HCT116 (cell line): ENCODE measurements around the gene BTBD9. TPM values are rescaled to one million over a fixed set of nuclear protein-coding genes. Genes with fewer than 3 reads are reported as not detected.

ENCODE experiments used
- ATAC-seq: fragments of 200-7000 bp; cut with Tn5 transposase; 2 replicates; pipeline ENCODE4 v1.9.1; 2020; ENCODE audit warnings: mild to moderate bottlenecking, moderate library complexity
- BruUV-seq: library from RNA; stranded (reverse); fragments of 400-500 nt; replicated peaks from 2 replicates; lab custom pipeline; 2021; lab: Mats Ljungman, UMichigan
- CTCF ChIA-PET: fragments of 300-600 bp; sonication (Branson Sonifier 250); formaldehyde crosslinking; loops from one replicate; lab custom pipeline; 2021; ENCODE audit warnings: antibody characterized with exemption; lab: Charles Lee
- POLR2A ChIA-PET: fragments of 300-600, 350-600 bp; sonication (Branson Sonifier 250); formaldehyde crosslinking; loops from one replicate; lab custom pipeline; 2021; ENCODE audit warnings: antibody characterized with exemption; lab: Charles Lee
- RAD21 ChIA-PET, 2 experiments: fragments of 300-600 bp; sonication (Branson Sonifier 250); formaldehyde crosslinking; loops; one replicate each; lab custom pipeline; 2023; ENCODE audit warnings: low total read pairs in 2 of 2; ENCODE audit not compliant: uncharacterized antibody in 2 of 2, unreplicated experiment in 2 of 2, low non-redundant PET in 1 of 2; lab: Charles Lee
- DNase-seq: peaks from one replicate; pipeline ENCODE4 v3.0.0-alpha.2; 2010; ENCODE audit warnings: low read depth, low spot score
- H2AFZ ChIP-seq: fragments of 200-600 bp; shearing (Covaris generic), sonication (generic); 2 replicates; pipeline ENCODE4 v1.6.1; 2017; ENCODE audit warnings: low read depth, mixed run types, mixed read lengths, antibody characterized with exemption, low read length; ENCODE audit not compliant: poor library complexity, severe bottlenecking
- H3K27ac ChIP-seq: 2 replicates; pipeline ENCODE4 v1.5.1; 2012; ENCODE audit warnings: low read depth, low read length
- H3K27me3 ChIP-seq: fragments of 200-600 bp; sonication (generic); 2 replicates; pipeline ENCODE4 v1.6.1; 2016; ENCODE audit warnings: mixed run types, low read length, mixed read lengths; ENCODE audit not compliant: insufficient read depth
- H3K36me3 ChIP-seq, 2 experiments: fragments of 200-500 bp in 1 of 2; fragments of 200-600 bp in 1 of 2; sonication (Bioruptor generic) in 1 of 2; sonication (generic) in 1 of 2; 2 replicates each; pipeline versions ENCODE4 v1.5.1 to v1.6.1; 2014 to 2016; ENCODE audit warnings: low read length in 2 of 2, inconsistent platforms in 1 of 2, mixed read lengths in 1 of 2, mixed run types in 1 of 2; ENCODE audit not compliant: insufficient read depth in 2 of 2, control insufficient read depth in 1 of 2
- H3K4me1 ChIP-seq, 2 experiments: fragments of 200-600 bp in 1 of 2; sonication (generic) in 1 of 2; 2 replicates each; pipeline versions ENCODE4 v1.5.1 to v1.6.1; 2012 to 2017; ENCODE audit warnings: low read length in 2 of 2, inconsistent platforms in 1 of 2, mild to moderate bottlenecking in 1 of 2, mixed read lengths in 1 of 2, mixed run types in 1 of 2, moderate library complexity in 1 of 2; ENCODE audit not compliant: insufficient read depth in 2 of 2, control insufficient read depth in 1 of 2
- H3K4me2 ChIP-seq: fragments of 200-600 bp; sonication (generic); 2 replicates; pipeline ENCODE4 v1.6.1; 2017; ENCODE audit warnings: mixed run types, low read length, mixed read lengths
- H3K4me3 ChIP-seq, 2 experiments: fragments of 200-600 bp in 1 of 2; sonication (generic) in 1 of 2; replicated peaks in 1 of 2; 2 replicates each; pipeline ENCODE4 v1.5.1; 2011 to 2016; ENCODE audit warnings: low read length in 2 of 2, control low read depth in 1 of 2, low read depth in 1 of 2, mild to moderate bottlenecking in 1 of 2, mixed read lengths in 1 of 2, mixed run types in 1 of 2
- H3K79me2 ChIP-seq: fragments of 200-600 bp; sonication (generic); 2 replicates; pipeline ENCODE4 v1.6.1; 2017; ENCODE audit warnings: mild to moderate bottlenecking, mixed run types, low read length, moderate library complexity, mixed read lengths; ENCODE audit not compliant: insufficient read depth
- H3K9ac ChIP-seq: fragments of 200-600 bp; sonication (generic); 2 replicates; pipeline ENCODE4 v1.6.1; 2016; ENCODE audit warnings: low read length, mixed read lengths
- H3K9me2 ChIP-seq: fragments of 200-600 bp; sonication (generic), shearing (Covaris generic); 2 replicates; pipeline ENCODE4 v1.6.1; 2017; ENCODE audit warnings: mixed run types, mild to moderate bottlenecking, moderate library complexity; ENCODE audit not compliant: insufficient read depth
- H3K9me3 ChIP-seq, 2 experiments: fragments of 200-500 bp in 1 of 2; fragments of 200-600 bp in 1 of 2; sonication (Bioruptor generic) in 1 of 2; sonication (generic) in 1 of 2; 2 replicates each; pipeline ENCODE4 v1.6.1; 2014 to 2017; ENCODE audit warnings: low read length in 2 of 2, mixed read lengths in 2 of 2, inconsistent platforms in 1 of 2, low read depth in 1 of 2, mild to moderate bottlenecking in 1 of 2, mixed run types in 1 of 2, moderate library complexity in 1 of 2; ENCODE audit not compliant: control insufficient read depth in 1 of 2, insufficient read depth in 1 of 2
- H4K20me1 ChIP-seq: fragments of 200-600 bp; sonication (generic), shearing (Covaris generic); 2 replicates; pipeline ENCODE4 v1.6.1; 2017; ENCODE audit warnings: mixed run types, mild to moderate bottlenecking, moderate library complexity; ENCODE audit not compliant: insufficient read depth
- CEBPB ChIP-seq: IDR thresholded peaks from 2 replicates; pipeline ENCODE4 v1.6.1; 2012; ENCODE audit warnings: low read depth
- EGR1 ChIP-seq: IDR thresholded peaks from 2 replicates; pipeline ENCODE4 v1.6.1; 2012; ENCODE audit warnings: low read depth
- EZH2 ChIP-seq: fragments of 200-600 bp; sonication (generic); IDR thresholded peaks from 2 replicates; pipeline ENCODE4 v1.6.1; 2017; ENCODE audit warnings: antibody characterized with exemption, mixed run types
- FOSL1 ChIP-seq: IDR thresholded peaks from 2 replicates; pipeline ENCODE4 v1.6.1; 2012; ENCODE audit warnings: low read depth
- POLR2A ChIP-seq: IDR thresholded peaks from 2 replicates; pipeline ENCODE4 v1.7.0; 2011; ENCODE audit warnings: borderline replicate concordance; ENCODE audit not compliant: insufficient read depth, insufficient read length; ENCODE audit errors: extremely low read depth
- SP1 ChIP-seq: IDR thresholded peaks from 2 replicates; pipeline ENCODE4 v1.6.1; 2012; ENCODE audit warnings: low read depth
- SRF ChIP-seq: IDR thresholded peaks from 2 replicates; pipeline ENCODE4 v1.6.1; 2012; ENCODE audit warnings: low read depth
- YY1 ChIP-seq: IDR thresholded peaks from 2 replicates; pipeline ENCODE4 v1.6.1; 2011; ENCODE audit warnings: low read length, low read depth, moderate library complexity, mild to moderate bottlenecking; ENCODE audit not compliant: insufficient replicate concordance; ENCODE audit errors: extremely low read depth
- ZFX ChIP-seq: fragments of 450-650 bp; IDR thresholded peaks from 2 replicates; pipeline ENCODE4 v1.6.1; 2017
- ZNF274 ChIP-seq: fragments of 200-500 bp; sonication (Bioruptor generic); IDR thresholded peaks from 2 replicates; pipeline ENCODE4 v1.6.1; 2014; ENCODE audit warnings: mild to moderate bottlenecking, low read depth, low read length, inconsistent platforms
- intact Hi-C: fragments of 100-400 bp; cut with micrococcal nuclease; formaldehyde crosslinking; loops from 2 replicates; pipeline ENCODE4 v1.10.0; 2022
- total RNA-seq: library from RNA; stranded (reverse); gene quantifications from one replicate; pipeline ENCODE4 v1.2.1, GENCODE V29; 2021; ENCODE audit not compliant: unreplicated experiment
- TF ChIP-seq, protein P1 (sequence below): IDR thresholded peaks from 2 replicates; pipeline ENCODE4 v1.6.1; 2012
- TF ChIP-seq, protein P2 (sequence below), 3 experiments: fragments of 200-600 bp in 1 of 3; sonication (generic) in 1 of 3; IDR thresholded peaks in 2 of 3; conservative IDR thresholded peaks in 1 of 3; 2 replicates each; pipeline ENCODE4 v1.5.1; 2012 to 2017; ENCODE audit warnings: low read depth in 2 of 3, low read length in 2 of 3, antibody characterized with exemption in 1 of 3, borderline replicate concordance in 1 of 3, control low read depth in 1 of 3, mild to moderate bottlenecking in 1 of 3, mixed read lengths in 1 of 3, mixed run types in 1 of 3, moderate library complexity in 1 of 3; ENCODE audit not compliant: insufficient read depth in 1 of 3
- TF ChIP-seq, protein P3 (sequence below): IDR thresholded peaks from 2 replicates; pipeline ENCODE4 v1.6.1; 2012
- TF ChIP-seq, protein P4 (sequence below): IDR thresholded peaks from 2 replicates; pipeline ENCODE4 v1.6.1; 2011; ENCODE audit warnings: mild to moderate bottlenecking, low read length, moderate library complexity; ENCODE audit not compliant: insufficient replicate concordance; ENCODE audit errors: extremely low read depth

Gene BTBD9
- total RNA-seq, 1 experiment from 2014 or later, result 10.9 TPM

DNA sequence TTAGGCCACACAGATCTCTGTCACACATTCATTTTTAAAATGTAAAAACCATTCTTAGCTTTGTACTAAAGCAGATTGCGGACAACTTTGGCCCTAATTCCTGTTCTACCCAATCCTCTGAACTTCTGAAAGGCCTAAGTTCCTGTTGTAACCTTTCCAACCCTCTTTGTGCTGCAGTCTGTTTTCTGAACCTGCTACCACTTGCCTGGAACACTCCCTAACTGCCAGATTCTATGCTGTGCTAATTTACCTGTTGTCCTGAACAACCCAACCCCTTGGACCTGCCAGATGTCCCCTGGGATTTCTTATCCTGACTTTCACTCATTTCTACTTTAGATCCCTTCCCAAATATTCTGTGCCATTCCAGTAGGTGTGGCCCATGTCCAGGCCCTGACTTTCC lies 421.5 kb downstream of the BTBD9 start:
- no peaks in the 10 kb centered on the region for H4K20me1 ChIP-seq
- DNase-seq, result no peak
- ChIA-PET RAD21 (no interaction called here), CTCF (no interaction called here), POLR2A (no interaction called here)
- H3K27me3 ChIP-seq, result no peaks in the 10 kb centered on the region
- no peaks in the 10 kb centered on the region for H3K36me3 ChIP-seq
- no peak overlapping the region for H3K9ac ChIP-seq
- no peaks in the 10 kb centered on the region for H3K9me3 ChIP-seq
- BruUV-seq, result no TSS peak
- H3K4me3 ChIP-seq, result no peak overlapping the region
- no peak overlapping the region for H3K27ac ChIP-seq
- H3K4me1 ChIP-seq, result no peaks in the 10 kb centered on the region
- H3K4me2 ChIP-seq, result no peak overlapping the region
- no peak overlapping the region for H2AFZ ChIP-seq
- H3K9me2 ChIP-seq, result no peaks in the 10 kb centered on the region
- no peak for ATAC-seq
- intact Hi-C loops, result no loop called here
- TF ChIP-seq EZH2 (no peak), SP1 (no peak), POLR2A (no peak), YY1 (no peak), CEBPB (no peak), EGR1 (no peak), ZFX (no peak), SRF (no peak), ZNF274 (no peak), FOSL1 (no peak)
- TF ChIP-seq, protein P1, sequence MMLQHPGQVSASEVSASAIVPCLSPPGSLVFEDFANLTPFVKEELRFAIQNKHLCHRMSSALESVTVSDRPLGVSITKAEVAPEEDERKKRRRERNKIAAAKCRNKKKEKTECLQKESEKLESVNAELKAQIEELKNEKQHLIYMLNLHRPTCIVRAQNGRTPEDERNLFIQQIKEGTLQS, result no peak
- TF ChIP-seq, protein P2, sequence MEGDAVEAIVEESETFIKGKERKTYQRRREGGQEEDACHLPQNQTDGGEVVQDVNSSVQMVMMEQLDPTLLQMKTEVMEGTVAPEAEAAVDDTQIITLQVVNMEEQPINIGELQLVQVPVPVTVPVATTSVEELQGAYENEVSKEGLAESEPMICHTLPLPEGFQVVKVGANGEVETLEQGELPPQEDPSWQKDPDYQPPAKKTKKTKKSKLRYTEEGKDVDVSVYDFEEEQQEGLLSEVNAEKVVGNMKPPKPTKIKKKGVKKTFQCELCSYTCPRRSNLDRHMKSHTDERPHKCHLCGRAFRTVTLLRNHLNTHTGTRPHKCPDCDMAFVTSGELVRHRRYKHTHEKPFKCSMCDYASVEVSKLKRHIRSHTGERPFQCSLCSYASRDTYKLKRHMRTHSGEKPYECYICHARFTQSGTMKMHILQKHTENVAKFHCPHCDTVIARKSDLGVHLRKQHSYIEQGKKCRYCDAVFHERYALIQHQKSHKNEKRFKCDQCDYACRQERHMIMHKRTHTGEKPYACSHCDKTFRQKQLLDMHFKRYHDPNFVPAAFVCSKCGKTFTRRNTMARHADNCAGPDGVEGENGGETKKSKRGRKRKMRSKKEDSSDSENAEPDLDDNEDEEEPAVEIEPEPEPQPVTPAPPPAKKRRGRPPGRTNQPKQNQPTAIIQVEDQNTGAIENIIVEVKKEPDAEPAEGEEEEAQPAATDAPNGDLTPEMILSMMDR (IDR thresholded peaks at IDR 0.05 in 2 of 3, conservative IDR thresholded peaks at IDR 0.05 in 1 of 3; ENCODE audit: borderline replicate concordance in 1 of 3, insufficient read depth in 1 of 3, low read depth in 2 of 3, low read length in 2 of 3), result no peak
- TF ChIP-seq, protein P3, sequence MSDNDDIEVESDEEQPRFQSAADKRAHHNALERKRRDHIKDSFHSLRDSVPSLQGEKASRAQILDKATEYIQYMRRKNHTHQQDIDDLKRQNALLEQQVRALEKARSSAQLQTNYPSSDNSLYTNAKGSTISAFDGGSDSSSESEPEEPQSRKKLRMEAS, result no peak
- TF ChIP-seq, protein P4, sequence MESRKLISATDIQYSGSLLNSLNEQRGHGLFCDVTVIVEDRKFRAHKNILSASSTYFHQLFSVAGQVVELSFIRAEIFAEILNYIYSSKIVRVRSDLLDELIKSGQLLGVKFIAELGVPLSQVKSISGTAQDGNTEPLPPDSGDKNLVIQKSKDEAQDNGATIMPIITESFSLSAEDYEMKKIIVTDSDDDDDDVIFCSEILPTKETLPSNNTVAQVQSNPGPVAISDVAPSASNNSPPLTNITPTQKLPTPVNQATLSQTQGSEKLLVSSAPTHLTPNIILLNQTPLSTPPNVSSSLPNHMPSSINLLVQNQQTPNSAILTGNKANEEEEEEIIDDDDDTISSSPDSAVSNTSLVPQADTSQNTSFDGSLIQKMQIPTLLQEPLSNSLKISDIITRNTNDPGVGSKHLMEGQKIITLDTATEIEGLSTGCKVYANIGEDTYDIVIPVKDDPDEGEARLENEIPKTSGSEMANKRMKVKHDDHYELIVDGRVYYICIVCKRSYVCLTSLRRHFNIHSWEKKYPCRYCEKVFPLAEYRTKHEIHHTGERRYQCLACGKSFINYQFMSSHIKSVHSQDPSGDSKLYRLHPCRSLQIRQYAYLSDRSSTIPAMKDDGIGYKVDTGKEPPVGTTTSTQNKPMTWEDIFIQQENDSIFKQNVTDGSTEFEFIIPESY, result no peak
- H3K79me2 ChIP-seq, result no peaks in the 10 kb centered on the region
